Right ventricle myocardium superior (tissue), 1 donor: ENCODE results near the gene ELF3. TPM values are rescaled to one million over a fixed set of nuclear protein-coding genes. Genes with fewer than 3 reads are reported as not detected.
"Not testable (repeated sequence)": the region's sequence is repeated elsewhere in the genome, so short reads cannot be mapped to it uniquely, and the experiment has no call there.

Source experiments
- ATAC-seq: fragments of 200-7000 bp; cut with Tn5 transposase; one replicate; pipeline ENCODE4 v1.9.1; 2020; ENCODE audit warnings: mild to moderate bottlenecking; ENCODE audit not compliant: poor library complexity
- DNase-seq: peaks from one replicate; pipeline ENCODE4 v3.0.0-alpha.2; 2020
- intact Hi-C: fragments of 100-400 bp; cut with DNase I; formaldehyde crosslinking; loops from one replicate; pipeline ENCODE4 v1.11.2; 2022
- long read RNA-seq: library from polyadenylated mRNA; unstranded; transcript quantifications from one replicate; pipeline ENCODE4 v2.0.0, GENCODE V29; 2021
- total RNA-seq: library from RNA; stranded (reverse); fragmentation: NEBNext Ultra II Directional; extraction: Animal tissue kit (Norgen Biotek cat#: 25700); gene quantifications from one replicate; pipeline ENCODE4 v1.2.1, GENCODE V29; 2021
- donor health status: DM: no; HTN: yes; CAD: no; lungs with severe emphysema.

ELF3 gene
- 0.65 TPM for total RNA-seq
- long read RNA-seq, result 0 reads

DNA sequence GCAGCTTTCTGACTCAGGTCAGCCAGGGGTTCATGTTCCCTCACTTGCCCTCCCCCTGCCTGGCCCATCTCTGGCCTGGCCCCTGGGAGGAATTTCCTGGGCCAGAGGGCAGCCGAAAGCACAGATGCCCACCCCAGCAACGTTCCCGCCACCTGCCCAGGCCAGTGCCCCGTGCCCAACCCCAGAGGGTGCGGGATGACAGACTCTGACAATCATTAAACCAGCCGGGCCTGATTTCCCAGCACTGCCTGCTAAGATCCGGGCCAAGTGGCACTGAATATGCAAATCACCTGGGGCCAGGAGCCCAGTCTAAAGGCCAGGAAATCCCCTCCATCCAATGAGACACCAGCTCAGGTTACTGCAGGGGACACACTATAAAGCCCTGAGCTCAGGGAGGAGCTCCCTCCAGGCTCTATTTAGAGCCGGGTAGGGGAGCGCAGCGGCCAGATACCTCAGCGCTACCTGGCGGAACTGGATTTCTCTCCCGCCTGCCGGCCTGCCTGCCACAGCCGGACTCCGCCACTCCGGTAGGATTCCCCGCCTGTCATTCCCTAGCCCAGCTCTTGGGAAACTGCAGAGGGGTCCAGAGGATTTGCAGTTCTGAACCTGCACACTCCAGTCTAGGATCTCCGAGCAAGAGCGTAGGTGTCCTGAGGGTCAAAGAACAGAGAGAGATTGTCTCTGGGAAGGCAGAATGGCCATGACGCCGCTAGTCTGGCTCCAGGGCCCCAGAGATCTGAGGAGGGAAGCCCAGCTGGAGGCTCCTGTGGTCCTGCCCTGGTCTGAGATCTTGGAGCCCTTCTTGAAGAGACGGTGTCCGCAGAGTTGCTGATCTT is at the start of gene ELF3:
ELF3 (plus strand) TSS at position 408 of the 836 bp plus-strand sequence. CDS start 550 bp downstream, outside the sequence.
- peak; percentile 46 for DNase-seq
- ATAC-seq, result peak; percentile 69
- intact Hi-C loops, result no loop called here

DNA sequence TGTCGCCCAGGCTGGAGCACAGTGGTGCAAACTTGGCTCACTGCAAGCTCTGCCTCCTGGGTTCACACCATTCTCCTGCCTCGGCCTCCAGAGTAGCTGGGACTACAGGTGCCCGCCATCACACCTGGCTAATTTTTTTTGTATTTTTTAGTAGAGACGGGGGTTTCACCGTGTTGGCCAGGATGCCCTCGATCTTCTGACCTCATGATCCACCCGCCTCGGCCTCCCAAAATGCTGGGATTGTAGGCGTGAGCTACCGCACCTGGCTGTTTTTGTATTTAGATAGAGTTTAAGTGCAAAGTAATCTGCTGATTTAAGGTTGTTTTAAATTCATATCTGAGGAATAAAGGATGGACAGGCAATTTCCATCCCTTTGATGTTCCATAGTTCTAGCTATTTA is 48.0 kb upstream of the ELF3 start:
- intact Hi-C loops, ATAC-seq, DNase-seq: not testable (repeated sequence)

- ATAC-seq, result no peak
- no peak for DNase-seq
- intact Hi-C loops, result no loop called here
These were observed 46.1 kb upstream of the ELF3 start for GRCh38 chr1:201964261-201964660.

DNA sequence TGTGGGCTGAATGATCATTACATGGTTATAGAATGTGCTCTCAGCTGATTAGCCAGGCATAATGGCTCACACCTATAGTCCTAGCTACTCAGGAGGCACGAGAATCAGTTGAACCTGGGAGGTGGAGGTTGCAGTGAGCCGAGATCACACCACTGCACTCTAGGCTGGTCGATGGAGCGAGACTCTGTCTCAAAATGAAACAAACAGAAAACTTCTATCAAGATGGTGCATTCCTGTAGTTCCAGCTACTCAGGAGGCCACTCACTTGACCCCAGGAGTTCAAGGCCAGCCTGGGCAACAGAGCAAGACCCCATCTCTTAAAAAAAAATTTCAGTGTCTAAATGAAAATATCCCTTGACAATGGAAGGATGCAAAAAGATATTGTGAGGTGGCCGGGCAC is 44.2 kb upstream of the ELF3 start:
- ATAC-seq, result no peak
- intact Hi-C loops, result no loop called here
- DNase-seq, result no peak

DNA sequence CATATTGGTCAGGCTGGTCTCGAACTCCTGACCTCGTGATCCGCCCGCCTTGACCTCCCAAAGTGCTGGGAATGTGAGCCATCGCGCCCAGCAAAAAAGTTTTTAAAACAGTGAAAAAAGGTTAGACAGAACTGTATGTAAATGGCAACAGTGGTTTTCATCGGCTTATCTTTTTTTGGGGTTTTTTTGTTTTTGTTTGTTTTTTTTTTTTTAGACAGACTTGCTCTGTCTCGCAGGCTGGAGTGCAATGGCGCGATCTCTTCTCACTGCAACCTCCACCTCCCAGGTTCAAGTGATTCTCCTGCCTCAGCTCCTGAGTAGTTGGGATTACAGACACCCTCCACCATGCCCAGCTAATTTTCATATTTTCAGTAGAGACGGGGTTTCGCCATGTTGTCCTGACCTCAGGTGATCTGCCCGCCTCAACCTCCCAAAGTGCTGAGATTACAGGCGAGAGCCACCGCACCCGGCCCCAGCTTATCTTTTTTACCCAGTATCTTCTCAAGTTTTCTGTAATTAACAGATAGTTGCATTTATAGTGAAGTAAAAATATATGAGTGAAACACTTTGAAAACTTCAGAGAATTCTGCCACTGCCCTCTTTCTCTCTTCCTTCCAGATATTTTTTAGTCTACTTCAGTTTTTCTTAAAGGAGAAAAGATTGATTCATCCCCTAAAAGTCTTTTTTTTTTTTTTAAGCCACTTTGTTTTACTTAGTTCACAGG is 42.0 kb upstream of the ELF3 start:
- intact Hi-C loops, result no loop called here
- DNase-seq (no peak), ATAC-seq (no peak)

DNA sequence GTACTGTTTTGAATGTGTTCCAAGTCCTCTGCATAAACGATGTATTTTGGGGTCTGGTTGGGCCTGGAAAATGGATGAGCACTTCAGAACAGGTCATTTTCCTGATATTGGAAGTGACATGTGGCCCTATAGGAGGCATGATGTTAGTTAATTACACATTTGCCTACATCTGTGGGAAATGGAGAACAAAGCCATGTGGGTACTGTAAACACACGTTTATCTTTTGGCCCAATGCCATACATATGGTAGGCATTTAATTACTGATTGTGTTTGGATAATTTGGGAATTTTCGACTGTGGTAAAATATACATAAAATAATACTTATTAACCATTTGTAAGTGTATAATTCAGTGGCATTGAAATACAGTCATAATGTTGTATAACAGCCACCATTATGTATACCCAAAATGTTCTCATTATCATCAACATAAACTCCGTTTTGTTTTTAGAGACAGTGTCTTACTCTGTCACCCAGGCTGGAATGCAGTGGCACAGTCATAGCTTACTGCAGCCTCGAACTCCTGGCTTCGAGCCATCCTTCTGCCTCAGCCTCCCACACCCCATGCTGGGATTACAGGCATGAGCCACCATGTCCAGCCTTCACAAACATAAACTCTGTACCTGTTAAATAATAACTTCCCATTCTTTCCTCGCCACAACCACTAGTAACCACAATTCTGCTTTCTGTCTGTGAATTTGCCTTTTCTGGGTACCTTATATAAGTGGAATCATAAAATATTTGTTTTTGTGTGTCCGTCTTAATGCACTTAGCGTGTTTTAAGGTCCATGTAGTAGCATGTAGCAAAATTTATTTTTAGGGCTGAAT is 39.8 kb upstream of the ELF3 start:
- ATAC-seq (no peak), DNase-seq (no peak)
- intact Hi-C loops, result loop anchor here (5.0 kb wide), 2 partner anchors 73 to 93 kb away; no protein-coding TSS in a partner anchor

GRCh38 chr1:201982082-201982622 is 28.2 kb upstream of the ELF3 start:
- intact Hi-C loops, result no loop called here
- peak; percentile 19 for ATAC-seq
- DNase-seq, result peak; percentile 87

DNA sequence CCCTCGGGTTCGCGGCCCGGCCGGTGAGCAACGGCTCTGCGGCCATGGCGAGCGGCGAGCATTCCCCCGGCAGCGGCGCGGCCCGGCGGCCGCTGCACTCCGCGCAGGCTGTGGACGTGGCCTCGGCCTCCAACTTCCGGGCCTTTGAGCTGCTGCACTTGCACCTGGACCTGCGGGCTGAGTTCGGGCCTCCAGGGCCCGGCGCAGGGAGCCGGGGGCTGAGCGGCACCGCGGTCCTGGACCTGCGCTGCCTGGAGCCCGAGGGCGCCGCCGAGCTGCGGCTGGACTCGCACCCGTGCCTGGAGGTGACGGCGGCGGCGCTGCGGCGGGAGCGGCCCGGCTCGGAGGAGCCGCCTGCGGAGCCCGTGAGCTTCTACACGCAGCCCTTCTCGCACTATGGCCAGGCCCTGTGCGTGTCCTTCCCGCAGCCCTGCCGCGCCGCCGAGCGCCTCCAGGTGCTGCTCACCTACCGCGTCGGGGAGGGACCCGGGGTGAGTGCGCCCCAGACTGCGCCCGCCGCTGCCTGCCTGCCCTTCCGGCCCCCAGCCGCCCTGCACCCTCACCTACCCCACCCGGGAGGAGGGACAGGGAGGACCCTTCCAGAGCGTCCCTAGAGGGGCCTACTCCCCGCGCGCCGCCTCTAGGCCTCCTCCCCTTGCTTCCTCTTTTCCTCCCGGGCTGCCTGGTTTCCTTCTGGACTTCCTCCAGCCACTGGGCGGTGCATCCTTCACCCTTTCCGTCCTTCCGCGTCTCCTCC is 27.6 kb upstream of the ELF3 start, which contains the start of gene RNPEP:
RNPEP (plus strand) TSS at position 26 of the 757 bp plus-strand sequence; CDS start at position 45, 19 bp downstream.
- ATAC-seq, result peak; percentile 91
- intact Hi-C loops, result no loop called here
- DNase-seq, result peak; percentile 86

- no peak for ATAC-seq
- no peak for DNase-seq
- intact Hi-C loops, result no loop called here
These were observed 27.0 kb upstream of the ELF3 start for GRCh38 chr1:201983380-201983805.

DNA sequence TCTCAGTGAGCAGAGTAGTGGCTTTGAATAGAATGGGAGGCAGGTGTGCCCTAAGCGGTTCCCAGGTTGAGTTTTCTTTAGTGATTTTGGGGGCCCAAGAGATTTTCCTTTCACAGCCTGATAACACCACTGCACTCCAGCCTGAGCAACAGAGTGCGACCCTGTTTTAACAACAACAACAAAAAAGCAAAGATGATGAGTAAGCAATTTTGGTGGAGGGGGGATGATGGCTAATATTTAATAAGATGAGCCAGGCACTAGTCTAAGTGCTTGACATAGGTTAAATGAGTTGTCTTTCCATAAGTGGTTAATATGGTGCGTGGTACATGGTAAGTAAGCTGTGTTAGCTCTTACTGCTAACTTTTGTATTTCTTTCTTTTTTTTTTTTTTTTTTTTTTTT is 25.9 kb upstream of the ELF3 start:
- intact Hi-C loops, result no loop called here
- no peak for ATAC-seq
- no peak for DNase-seq

DNA sequence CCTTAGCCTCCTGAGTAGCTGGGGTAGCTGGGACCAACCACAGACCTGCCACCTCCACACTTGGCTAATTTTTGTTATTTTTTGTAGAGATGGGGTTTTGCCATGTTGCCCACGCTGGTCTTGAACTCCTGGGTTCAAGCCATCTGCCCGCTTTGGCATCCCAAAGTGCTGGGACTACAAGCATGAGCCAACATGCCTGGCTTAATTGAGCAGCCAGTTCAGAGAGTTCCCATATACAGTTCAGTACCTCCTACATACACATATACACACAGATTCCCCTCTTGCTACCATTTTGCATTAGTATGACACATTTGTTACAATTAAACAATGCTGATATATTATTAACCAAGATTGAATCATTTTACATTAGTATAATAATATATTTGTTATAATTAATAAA is 25.0 kb upstream of the ELF3 start:
- intact Hi-C loops, result no loop called here
- no peak for ATAC-seq
- no peak for DNase-seq

- intact Hi-C loops, result no loop called here
- no peak for ATAC-seq
- DNase-seq, result no peak
These were observed 21.8 kb upstream of the ELF3 start for GRCh38 chr1:201988601-201989000.

DNA sequence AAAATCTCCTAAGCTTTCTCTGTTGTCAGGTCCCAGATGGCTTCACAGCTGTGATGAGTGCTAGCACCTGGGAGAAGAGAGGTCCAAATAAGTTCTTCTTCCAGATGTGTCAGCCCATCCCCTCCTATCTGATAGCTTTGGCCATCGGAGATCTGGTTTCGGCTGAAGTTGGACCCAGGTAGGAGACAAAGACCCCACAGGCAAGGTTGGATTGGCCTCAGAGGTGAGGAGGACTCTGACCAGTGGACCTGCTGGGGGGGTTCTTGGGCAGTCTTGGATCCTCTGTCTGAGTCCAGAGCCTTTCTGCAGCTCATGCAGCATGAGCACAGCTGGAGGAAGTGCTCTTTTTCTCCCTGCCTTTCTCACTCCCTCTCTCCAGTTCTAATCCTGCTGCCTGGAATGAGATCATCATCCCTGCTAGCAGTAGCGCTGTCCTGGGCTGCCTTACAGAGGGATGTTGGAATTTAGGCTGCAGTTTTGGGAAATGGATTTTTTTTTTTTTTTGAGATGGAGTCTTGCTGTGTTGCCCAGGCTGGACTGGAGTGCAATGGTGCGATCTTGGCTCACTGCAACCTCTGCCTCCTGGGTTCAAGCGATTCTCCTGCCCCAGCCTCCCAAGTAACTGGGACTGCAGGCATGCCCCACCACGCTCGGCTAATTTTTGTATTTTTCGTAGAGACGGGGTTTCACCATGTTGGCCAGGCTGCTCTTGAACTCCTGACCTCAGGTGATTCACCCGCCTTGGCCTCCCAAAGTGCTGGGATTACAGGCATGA is 20.8 kb upstream of the ELF3 start:
- intact Hi-C loops, result no loop called here
- ATAC-seq (no peak), DNase-seq (no peak)

DNA sequence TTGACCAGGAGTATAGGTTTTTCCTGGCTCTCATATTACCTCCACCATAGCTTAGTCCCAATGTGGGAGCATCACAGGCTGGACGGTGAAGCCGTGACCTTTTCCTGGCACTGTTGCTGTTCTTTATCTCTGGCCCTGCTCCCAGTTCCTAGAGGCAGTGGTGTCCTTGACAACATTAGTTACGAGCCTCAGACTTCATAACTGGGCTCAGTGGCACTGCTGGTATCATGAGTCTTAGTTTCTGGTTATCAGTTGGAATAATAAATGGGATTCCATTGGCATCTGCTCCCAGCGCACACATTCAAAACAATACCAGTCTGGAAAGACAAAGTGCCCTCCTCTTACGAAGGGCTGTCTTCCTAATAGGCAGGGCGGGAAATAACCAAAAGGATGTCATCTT is 20.0 kb upstream of the ELF3 start:
- peak; percentile 57 for DNase-seq
- ATAC-seq, result peak; percentile 90
- intact Hi-C loops, result no loop called here

DNA sequence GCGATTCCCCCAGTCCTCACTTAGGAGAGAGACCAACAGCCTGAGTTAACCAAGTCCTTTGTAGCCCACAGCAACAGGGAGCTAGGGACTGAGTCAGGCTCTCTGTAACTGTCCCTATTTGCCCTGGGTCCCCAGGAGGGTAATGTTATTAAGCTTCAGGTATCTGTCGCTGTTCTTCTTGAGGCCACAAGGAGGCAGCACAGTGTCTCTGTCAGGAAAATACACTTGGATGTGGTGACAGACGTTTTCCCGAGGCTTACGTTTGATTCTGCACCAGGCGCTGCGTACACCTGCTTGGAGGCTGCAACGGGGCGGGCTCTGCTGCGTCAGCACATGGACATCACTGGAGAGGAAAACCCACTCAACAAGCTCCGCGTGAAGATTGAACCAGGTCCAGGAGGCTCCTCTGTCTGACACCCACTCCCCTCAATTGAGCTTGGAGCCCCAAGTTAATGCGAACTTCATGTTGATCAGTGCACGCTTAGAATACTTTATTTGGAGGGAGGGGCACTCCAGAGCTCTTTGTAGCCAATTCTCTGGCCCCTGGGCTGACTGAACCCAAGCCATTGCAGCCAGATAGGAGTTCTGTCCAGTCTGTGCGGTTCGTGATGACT is 10.7 kb upstream of the ELF3 start:
- ATAC-seq, result peak; percentile 64
- no peak for DNase-seq

GRCh38 chr1:202002507-202002906 is 7.9 kb upstream of the ELF3 start:
- no peak for ATAC-seq
- no peak for DNase-seq
- intact Hi-C loops, result no loop called here

More for the DNA sequence above, 10.7 kb upstream of the ELF3 start:
- intact Hi-C loops, result no loop called here

DNA sequence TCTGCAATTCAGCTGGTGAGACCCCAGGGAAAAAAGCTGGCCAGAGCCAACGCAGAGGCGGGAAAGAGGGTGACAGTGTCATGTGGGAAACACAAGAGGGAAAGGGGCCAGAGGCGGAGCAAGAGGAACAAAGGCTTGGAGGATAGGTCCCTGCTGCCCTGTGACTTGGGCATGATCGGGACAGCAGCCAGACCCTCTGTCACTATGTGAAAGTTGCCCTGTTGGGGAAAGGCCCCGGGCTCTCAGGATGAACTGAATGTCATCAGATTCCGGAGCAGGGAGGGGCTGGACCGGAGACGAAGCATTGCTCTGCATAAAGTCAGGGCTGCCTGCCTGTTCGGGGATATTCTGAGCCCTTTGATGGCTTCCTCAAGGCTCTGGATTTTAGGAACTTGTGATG is 5.7 kb upstream of the ELF3 start:
- ATAC-seq (no peak), DNase-seq (no peak)
- intact Hi-C loops, result no loop called here
